ENCODE results near the gene WAPL. TPM values are rescaled to one million over a fixed set of nuclear protein-coding genes. Genes with fewer than 3 reads are reported as not detected.

Gene WAPL
- total RNA-seq, 4 donors from 2014 or later, result 34.2 to 40.5 (median 39.3) TPM

GRCh38 chr10:86393362-86393761 lies 128.2 kb downstream of the WAPL start:
- no peaks in the 10 kb centered on the region for H3K36me3 ChIP-seq
- peaks cover 6 to 20% (median 11%) of the 10 kb centered on the region in 4 donors for H3K27me3 ChIP-seq
- TF ChIP-seq CTCF (IDR thresholded peaks at IDR 0.05), result no peak
- no peak for TF ChIP-seq POLR2AphosphoS5 (IDR thresholded peaks at IDR 0.05)
- no peak for TF ChIP-seq EP300 (IDR thresholded peaks at IDR 0.05)
- TF ChIP-seq POLR2A (IDR thresholded peaks at IDR 0.05; ENCODE audit: low read depth), result no peak
- H3K4me3 ChIP-seq, result no peak overlapping the region
- H3K9me3 ChIP-seq, result no peaks in the 10 kb centered on the region
- H3K4me1 ChIP-seq, result peaks cover 4 to 13% (median 9%) of the 10 kb centered on the region in 4 donors
- no peak overlapping the region for H3K27ac ChIP-seq (replicated peaks in 1 of 4)
- DNase-seq (ENCODE audit: extremely low spot score), result no peak
- intact Hi-C loops (cut with DNase I), result no loop called here
- 70% methylated on average over 9 of the region's 9 CpGs for WGBS

- no peaks in the 10 kb centered on the region for H3K36me3 ChIP-seq
- H3K4me1 ChIP-seq, result peaks cover 4 to 13% (median 9%) of the 10 kb centered on the region in 4 donors
- intact Hi-C loops (cut with DNase I), result no loop called here
- H3K4me3 ChIP-seq, result no peak overlapping the region
- peaks cover 6 to 26% (median 13%) of the 10 kb centered on the region in 4 donors for H3K27me3 ChIP-seq
- DNase-seq (ENCODE audit: extremely low spot score), result peak; percentile 86
- no peaks in the 10 kb centered on the region for H3K9me3 ChIP-seq
- WGBS, result 83% methylated on average over 7 of the region's 7 CpGs
- H3K27ac ChIP-seq (replicated peaks in 1 of 4), result no peak overlapping the region
- TF ChIP-seq POLR2A (IDR thresholded peaks at IDR 0.05; ENCODE audit: low read depth) (no peak), EP300 (IDR thresholded peaks at IDR 0.05) (no peak), CTCF (IDR thresholded peaks at IDR 0.05) (no peak), POLR2AphosphoS5 (IDR thresholded peaks at IDR 0.05) (no peak)
These were observed 128.9 kb downstream of the WAPL start for GRCh38 chr10:86392723-86393094.

GRCh38 chr10:86391986-86392722 lies 129.4 kb downstream of the WAPL start:
- 82% methylated on average over 11 of the region's 12 CpGs for WGBS
- H3K27me3 ChIP-seq, result peaks cover 6 to 32% (median 13%) of the 10 kb centered on the region in 4 donors
- DNase-seq (ENCODE audit: extremely low spot score), result no peak

GRCh38 chr10:86391236-86391840 lies 130.3 kb downstream of the WAPL start:
- DNase-seq (ENCODE audit: extremely low spot score), result no peak
- no peak overlapping the region for H3K4me3 ChIP-seq
- WGBS, result 85% methylated on average over 8 of the region's 8 CpGs
- TF ChIP-seq POLR2AphosphoS5 (IDR thresholded peaks at IDR 0.05) (no peak), POLR2A (IDR thresholded peaks at IDR 0.05; ENCODE audit: low read depth) (no peak), CTCF (IDR thresholded peaks at IDR 0.05) (no peak), EP300 (IDR thresholded peaks at IDR 0.05) (no peak)
- no peaks in the 10 kb centered on the region for H3K9me3 ChIP-seq
- intact Hi-C loops (cut with DNase I), result no loop called here
- H3K27me3 ChIP-seq, result peaks cover 6 to 40% (median 13%) of the 10 kb centered on the region in 4 donors
- H3K4me1 ChIP-seq, result peaks cover 4 to 13% (median 9%) of the 10 kb centered on the region in 4 donors
- no peak overlapping the region for H3K27ac ChIP-seq (replicated peaks in 1 of 4)
- H3K36me3 ChIP-seq, result no peaks in the 10 kb centered on the region

More at GRCh38 chr10:86391986-86392722, 129.4 kb downstream of the WAPL start:
- H3K36me3 ChIP-seq, result no peaks in the 10 kb centered on the region
- H3K4me3 ChIP-seq, result no peak overlapping the region
- peaks cover 4 to 13% (median 9%) of the 10 kb centered on the region in 4 donors for H3K4me1 ChIP-seq
- H3K9me3 ChIP-seq, result no peaks in the 10 kb centered on the region
- H3K27ac ChIP-seq (replicated peaks in 1 of 4), result no peak overlapping the region
- intact Hi-C loops (cut with DNase I), result no loop called here
- no peak for TF ChIP-seq CTCF (IDR thresholded peaks at IDR 0.05)
- no peak for TF ChIP-seq POLR2A (IDR thresholded peaks at IDR 0.05; ENCODE audit: low read depth)
- no peak for TF ChIP-seq POLR2AphosphoS5 (IDR thresholded peaks at IDR 0.05)
- TF ChIP-seq EP300 (IDR thresholded peaks at IDR 0.05), result no peak

All from esophagus muscularis mucosa (tissue), 4 donors.